ENCODE measurements around the gene BANP. TPM values are rescaled to one million over a fixed set of nuclear protein-coding genes. Genes with fewer than 3 reads are reported as not detected.

Gene BANP
- total RNA-seq, 1 donor from 2014 or later: 44.0 TPM

DNA sequence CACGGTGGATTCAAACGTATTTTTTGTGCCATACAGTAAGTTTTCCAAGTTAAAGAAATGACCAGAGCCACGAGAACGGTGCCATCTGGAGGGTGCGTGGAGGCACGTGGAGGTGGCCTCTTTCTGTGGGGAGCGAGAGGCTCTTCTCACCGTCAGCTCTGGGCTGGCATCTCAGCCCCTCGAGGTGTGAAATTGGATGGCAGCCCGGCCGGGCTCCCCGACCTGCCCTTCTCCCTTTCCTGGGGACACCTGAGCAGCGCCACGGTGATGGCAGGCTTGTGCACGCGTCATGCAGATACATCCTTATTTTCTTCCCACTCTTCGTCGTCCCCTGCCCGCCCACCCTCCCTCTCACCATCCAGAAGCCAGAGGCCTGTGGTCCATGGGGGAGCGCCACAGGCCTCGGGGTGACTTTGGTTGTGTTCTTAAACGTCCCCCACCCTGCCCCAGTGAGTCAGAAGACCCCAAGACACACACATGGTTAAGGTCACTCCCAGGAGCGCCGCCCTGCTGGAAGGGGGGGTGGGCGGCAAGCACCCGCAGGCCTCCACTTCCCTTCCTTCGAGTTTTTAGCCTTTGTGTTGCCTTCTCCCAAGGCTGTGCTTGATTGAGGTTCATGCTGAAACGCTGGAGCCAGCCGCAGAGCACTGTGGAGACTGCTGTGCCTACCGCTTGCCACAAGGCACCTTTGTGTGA is 109.4 kb downstream of the BANP start:
- intact Hi-C loops (cut with DNase I): no loop called here
- Histone ChIP-seq H3K4me1 (peaks cover 12% of the 10 kb centered on the region), H3K36me3 (peaks cover 0 to 10% of the 10 kb centered on the region in 2 donors), H3K27ac (no peak overlapping the region), H3K9me3 (no peaks in the 10 kb centered on the region), H3K4me3 (no peak overlapping the region), H3K27me3 (no peaks in the 10 kb centered on the region)
- DNase-seq (ENCODE audit: extremely low spot score in 2 of 2): no peak
- TF ChIP-seq, protein P1, sequence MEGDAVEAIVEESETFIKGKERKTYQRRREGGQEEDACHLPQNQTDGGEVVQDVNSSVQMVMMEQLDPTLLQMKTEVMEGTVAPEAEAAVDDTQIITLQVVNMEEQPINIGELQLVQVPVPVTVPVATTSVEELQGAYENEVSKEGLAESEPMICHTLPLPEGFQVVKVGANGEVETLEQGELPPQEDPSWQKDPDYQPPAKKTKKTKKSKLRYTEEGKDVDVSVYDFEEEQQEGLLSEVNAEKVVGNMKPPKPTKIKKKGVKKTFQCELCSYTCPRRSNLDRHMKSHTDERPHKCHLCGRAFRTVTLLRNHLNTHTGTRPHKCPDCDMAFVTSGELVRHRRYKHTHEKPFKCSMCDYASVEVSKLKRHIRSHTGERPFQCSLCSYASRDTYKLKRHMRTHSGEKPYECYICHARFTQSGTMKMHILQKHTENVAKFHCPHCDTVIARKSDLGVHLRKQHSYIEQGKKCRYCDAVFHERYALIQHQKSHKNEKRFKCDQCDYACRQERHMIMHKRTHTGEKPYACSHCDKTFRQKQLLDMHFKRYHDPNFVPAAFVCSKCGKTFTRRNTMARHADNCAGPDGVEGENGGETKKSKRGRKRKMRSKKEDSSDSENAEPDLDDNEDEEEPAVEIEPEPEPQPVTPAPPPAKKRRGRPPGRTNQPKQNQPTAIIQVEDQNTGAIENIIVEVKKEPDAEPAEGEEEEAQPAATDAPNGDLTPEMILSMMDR (IDR thresholded peaks at IDR 0.05): no peak
- no peak for TF ChIP-seq POLR2AphosphoS5 (IDR thresholded peaks at IDR 0.05; ENCODE audit: insufficient read depth in 1 of 2, low read depth in 1 of 2)
- TF ChIP-seq POLR2A (IDR thresholded peaks at IDR 0.05): no peak

GRCh38 chr16:88061346-88062110 is 110.3 kb downstream of the BANP start:
- TF ChIP-seq POLR2A (IDR thresholded peaks at IDR 0.05) (no peak), POLR2AphosphoS5 (IDR thresholded peaks at IDR 0.05; ENCODE audit: insufficient read depth in 1 of 2, low read depth in 1 of 2) (no peak)
- TF ChIP-seq, protein P1 (IDR thresholded peaks at IDR 0.05): no peak
- no peak for DNase-seq (ENCODE audit: extremely low spot score in 2 of 2)
- Histone ChIP-seq H3K9me3 (no peaks in the 10 kb centered on the region), H3K27me3 (no peaks in the 10 kb centered on the region), H3K36me3 (peaks cover 0 to 10% of the 10 kb centered on the region in 2 donors), H3K4me3 (no peak overlapping the region), H3K4me1 (peaks cover 12% of the 10 kb centered on the region), H3K27ac (peak overlapping the region; percentile 72)
- intact Hi-C loops (cut with DNase I): no loop called here

GRCh38 chr16:88062341-88063210 is 111.3 kb downstream of the BANP start:
- no peak overlapping the region for H3K4me3 ChIP-seq
- no peak for DNase-seq (ENCODE audit: extremely low spot score in 2 of 2)
- H3K9me3 ChIP-seq: no peaks in the 10 kb centered on the region
- H3K27ac ChIP-seq: peak overlapping the region; percentile 72
- peaks cover 12% of the 10 kb centered on the region for H3K4me1 ChIP-seq
- TF ChIP-seq, protein P1 (IDR thresholded peaks at IDR 0.05): no peak
- TF ChIP-seq POLR2A (IDR thresholded peaks at IDR 0.05): no peak
- TF ChIP-seq POLR2AphosphoS5 (IDR thresholded peaks at IDR 0.05; ENCODE audit: insufficient read depth in 1 of 2, low read depth in 1 of 2): no peak
- H3K27me3 ChIP-seq: no peaks in the 10 kb centered on the region
- intact Hi-C loops (cut with DNase I): no loop called here
- peaks cover 0 to 10% of the 10 kb centered on the region in 2 donors for H3K36me3 ChIP-seq

DNA sequence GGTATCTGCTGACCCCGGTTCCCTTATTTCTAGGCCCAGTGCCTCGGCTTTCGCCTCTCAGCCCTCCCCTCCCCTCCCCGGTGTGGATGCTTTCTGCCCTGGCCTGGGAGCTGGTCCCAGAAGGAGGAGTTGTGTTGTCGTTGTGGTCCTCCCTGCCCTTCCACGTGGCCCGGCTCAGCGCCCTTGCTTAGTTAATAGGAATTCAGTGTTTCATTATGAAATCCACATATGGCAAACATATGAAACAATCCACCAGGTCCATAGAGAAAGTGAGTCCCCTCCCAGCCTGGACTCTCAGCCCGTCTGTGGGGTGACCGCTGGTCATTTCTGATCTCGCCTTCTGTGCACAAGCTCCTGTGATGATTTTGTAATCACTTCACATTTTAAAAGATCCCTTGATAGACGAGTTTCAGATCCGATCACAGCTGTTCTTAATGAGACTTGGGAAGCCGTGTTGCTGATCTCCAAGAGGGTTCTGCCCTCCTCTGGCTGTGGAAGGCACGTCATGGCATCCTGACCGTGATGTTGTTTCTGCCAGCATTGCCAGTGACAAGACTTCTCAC is 112.1 kb downstream of the BANP start:
- H3K27ac ChIP-seq: peak overlapping the region; percentile 72
- no peaks in the 10 kb centered on the region for H3K9me3 ChIP-seq
- H3K4me1 ChIP-seq: peaks cover 12% of the 10 kb centered on the region
- intact Hi-C loops (cut with DNase I): no loop called here
- H3K27me3 ChIP-seq: no peaks in the 10 kb centered on the region
- H3K36me3 ChIP-seq: peaks cover 0 to 10% of the 10 kb centered on the region in 2 donors
- H3K4me3 ChIP-seq: no peak overlapping the region
- peak in 1 of 2 donors; percentile 65 for TF ChIP-seq POLR2AphosphoS5 (IDR thresholded peaks at IDR 0.05; ENCODE audit: insufficient read depth in 1 of 2, low read depth in 1 of 2)
- TF ChIP-seq, protein P1 (IDR thresholded peaks at IDR 0.05): no peak
- TF ChIP-seq POLR2A (IDR thresholded peaks at IDR 0.05): no peak
- no peak for DNase-seq (ENCODE audit: extremely low spot score in 2 of 2)
